A204.1 (cell line): ENCODE measurements around the gene ZER1.
"Not testable (repeated sequence)": the region's sequence is repeated elsewhere in the genome, so short reads cannot be mapped to it uniquely, and the experiment has no call there.

Experiments
- FAIRE-seq: peaks from 2 replicates; lab custom pipeline; 2012; peaks lifted over from hg19 to GRCh38; lab: Jason Lieb, UNC

The ZER1 gene

DNA sequence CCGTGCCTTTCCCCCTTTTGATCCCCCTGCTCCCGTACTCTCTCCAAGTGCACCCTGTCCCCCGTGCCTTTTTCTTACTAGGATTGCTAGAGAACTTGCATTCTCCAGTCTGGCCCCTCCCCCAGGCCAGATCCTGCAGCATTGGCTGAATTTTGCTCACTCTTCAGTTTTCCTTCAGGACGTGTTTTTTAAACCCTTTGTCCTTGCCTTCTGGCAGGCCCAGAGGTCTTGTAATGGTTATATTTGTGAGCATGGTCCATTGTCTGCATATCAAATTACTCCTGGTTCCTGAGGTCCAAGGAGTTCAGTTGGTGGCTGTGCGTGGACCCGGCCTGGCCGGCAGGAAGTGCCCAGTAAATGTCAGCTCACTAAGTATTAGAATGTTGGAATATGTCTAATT is 15.9 kb upstream of the ZER1 start:
- FAIRE-seq = no peak

DNA sequence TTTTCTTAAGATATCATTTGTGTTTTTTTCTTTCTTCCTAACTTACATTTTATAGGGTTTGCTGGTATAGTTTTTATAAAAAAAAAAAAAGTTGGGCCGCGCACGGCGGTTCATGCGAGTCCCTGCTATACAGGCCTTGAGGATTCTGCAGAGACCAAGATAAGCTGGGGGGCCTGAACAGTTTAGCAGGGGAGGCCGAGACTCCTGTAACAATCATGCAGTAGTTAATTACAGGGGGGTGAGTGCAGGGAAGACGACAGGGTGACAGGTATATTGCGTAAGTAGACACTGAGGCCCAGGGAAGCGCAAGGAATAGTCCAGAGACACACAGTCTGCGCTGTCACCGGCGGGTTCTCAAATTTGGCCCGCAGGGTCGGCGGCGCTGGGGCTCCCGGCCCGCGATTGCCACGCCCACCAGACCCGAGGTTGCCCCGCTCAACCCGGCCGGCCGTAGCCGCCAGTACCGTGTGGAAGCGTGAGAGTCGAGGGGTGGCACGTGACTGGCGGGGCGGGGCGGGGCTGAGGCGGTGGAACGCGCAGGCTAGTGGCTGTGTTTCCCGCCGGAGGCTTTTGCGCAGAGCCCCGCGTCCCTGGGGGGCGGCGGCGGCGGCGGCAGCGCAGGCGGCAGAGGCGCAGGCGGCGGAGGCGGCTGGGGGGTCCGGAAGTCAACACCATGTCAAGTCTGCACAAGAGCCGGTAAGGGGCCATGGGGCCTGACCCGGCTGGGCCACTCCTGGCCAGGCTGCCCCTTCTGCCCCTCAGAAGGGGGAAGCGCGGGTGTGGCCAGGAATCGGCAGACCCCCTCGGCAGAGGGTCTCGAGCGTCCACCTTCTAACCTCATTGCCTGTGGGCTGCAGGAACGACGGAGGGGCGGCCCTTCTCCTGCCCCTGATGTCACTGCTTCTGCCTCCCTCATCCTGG is 15.2 kb upstream of the ZER1 start, which contains the start of gene TBC1D13:
Gene TBC1D13, plus strand, starts transcription at position 573 of the 921 bp plus-strand sequence. Its CDS starts 101 bp downstream, at position 674.
- FAIRE-seq = no peak

DNA sequence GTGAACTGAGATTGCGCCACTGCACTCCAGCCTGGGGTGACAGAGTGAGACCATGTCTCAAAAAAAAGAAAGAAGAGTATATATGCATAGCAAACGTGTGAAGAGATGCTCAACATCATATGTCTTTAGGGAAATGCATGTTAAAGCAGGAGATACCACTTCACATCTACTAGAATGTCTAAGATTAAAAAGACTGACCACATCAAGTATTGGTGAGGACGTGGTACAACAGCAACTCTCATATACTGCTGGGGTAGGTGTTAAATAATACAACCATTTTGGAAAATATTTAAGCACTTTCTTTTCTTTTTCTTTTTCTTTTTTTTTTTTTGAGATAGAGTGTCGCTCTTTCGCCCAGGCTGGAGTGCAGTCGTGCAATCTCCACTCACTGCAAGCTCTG is 13.7 kb upstream of the ZER1 start:
- FAIRE-seq = no peak

DNA sequence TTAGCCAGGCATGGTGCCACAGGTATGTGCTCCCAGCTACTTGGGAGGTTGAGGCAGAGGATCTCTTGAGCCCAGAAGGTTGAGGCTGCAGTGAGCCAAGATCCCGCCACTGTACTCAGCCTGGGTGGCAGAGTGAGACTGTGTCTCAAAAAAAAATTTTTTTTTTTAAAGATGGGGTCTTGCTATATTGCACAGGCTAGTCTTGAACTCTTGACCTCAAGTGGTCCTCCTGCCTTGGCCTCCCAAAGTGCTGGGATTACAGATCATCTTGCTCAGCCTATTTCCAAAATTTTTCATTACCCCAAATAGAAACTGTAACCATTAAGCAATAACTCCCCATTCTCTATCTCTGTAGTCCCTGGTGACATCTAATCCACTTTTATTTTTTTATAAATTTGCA is 10.9 kb upstream of the ZER1 start:
- FAIRE-seq = no peak

DNA sequence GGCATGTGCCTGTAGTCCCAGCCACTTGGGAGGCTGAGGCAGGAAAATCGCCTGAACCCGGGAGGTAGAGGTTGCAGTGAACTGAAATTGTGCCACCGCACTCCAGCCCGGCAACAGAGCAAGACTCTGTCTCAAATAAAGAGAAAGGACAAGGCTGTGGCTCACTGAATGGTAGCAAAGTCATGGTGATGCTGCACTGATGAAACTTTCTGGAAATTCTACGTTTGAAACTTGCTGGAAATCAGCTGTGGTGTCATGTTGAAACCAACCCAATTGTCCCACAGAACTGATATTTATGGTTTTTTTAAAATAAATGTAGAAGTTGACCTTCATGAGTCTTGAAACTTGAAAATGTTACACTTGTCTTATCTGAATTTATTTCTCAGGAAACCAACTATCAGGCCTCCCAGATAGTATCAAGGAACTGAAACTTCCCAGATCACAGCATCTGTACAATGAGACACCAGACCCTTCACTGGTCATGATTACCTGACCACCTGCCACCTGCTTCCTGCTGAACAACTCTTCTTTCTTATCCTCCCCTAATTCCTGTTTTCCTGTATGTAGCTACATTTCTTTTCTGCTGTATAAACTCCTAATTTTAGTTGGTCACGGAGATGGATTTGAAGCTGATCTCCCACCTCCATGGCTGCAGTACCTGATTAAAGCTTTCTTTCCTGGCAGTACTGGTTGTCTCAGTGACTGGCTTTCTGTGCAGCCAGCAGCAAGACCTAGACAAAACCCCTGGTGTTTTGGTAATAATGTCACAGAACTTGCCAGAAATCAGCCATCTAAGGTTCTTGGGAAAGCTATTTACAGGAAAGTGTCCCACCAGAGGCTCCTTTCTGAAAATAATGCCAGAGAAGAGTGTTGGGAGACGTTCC is 9.7 kb upstream of the ZER1 start:
- no peak for FAIRE-seq

DNA sequence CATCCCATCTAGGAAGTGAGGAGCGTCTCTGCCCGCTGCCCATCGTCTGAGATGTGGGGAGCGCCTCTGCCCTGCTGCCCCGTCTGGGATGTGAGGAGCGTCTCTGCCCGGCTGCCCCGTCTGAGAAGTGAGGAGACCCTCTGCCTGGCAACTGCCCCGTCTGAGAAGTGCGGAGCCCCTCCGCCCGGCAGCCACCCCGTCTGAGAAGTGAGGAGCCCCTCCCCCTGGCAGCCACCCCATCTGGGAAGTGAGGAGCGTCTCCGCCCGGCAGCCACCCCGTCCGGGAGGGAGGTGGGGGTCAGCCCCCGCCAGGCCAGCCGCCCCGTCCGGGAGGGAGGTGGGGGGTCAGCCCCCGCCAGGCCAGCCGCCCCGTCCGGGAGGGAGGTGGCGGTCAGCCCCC is 8.4 kb upstream of the ZER1 start:
- FAIRE-seq = not testable (repeated sequence)

DNA sequence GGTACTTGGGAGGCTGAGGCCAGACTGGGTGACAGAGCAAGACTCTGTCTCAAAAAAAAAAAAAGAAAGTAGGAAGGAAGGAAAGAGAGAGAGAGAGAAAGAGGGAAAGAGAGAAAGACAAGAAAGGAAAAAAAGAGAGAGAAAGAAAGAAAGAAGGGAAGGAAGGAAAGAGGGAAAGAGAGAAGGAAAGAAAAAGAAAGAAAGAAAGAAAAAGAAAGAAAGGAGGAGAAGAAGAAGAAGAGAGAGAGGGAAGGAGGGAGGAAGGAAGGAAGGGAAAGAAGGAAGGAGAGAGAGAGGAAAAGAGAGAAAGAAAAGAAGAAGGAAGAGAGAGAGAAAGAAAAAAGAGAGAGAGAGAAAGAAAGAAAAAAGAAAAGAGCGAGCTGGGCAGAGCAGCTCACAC is 3.1 kb upstream of the ZER1 start:
- no peak for FAIRE-seq

DNA sequence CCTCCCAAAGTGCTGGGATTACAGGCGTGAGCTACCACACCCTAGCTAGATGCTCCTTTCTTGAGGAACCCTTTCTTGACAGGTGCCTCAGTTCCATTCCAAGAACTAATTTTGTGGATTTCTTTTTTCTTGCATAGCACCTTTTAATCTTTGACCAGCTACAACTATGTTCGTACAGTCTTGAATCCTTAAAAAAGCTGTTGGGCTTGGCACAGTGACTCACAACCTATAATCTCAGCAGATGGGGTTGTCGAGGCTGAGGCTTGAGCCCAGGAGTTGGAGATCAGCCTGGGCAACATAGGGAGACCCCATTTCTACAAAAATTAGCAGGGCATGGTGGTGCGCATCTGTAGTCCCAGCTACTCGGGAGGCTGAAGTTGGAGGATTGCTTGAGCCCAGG is 1.3 kb upstream of the ZER1 start:
- FAIRE-seq = no peak

DNA sequence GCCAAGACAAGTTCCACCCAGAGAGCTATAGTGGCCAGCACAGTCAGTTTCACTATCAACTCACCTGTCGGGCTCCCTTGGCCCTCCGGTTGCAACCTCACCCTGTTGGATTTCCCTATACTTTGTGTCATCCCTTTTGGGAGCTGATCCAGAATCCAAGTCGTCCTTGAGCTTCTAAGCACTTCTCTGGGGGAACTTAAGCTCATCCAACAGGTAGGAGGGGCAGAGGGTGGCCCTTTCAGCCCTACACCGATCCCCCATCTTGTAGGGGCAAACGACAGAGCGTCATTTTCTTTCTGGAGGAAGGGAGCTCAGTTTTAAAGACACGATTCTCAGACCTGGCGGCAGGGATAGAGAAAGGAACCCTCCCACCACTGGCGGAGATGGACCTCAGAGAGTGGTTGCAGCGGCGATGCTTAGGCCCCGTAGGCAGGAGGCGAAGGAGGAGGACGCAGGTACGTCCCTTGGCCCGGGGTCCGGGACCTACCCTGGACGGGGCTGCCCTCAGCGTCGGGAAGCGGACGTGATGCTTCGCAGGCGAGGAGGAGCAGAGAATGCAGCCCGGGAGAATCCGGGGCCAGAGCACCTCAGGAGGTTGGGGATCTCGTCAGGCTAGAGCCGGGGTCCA is 519 bp downstream of the ZER1 start:
- no peak for FAIRE-seq

DNA sequence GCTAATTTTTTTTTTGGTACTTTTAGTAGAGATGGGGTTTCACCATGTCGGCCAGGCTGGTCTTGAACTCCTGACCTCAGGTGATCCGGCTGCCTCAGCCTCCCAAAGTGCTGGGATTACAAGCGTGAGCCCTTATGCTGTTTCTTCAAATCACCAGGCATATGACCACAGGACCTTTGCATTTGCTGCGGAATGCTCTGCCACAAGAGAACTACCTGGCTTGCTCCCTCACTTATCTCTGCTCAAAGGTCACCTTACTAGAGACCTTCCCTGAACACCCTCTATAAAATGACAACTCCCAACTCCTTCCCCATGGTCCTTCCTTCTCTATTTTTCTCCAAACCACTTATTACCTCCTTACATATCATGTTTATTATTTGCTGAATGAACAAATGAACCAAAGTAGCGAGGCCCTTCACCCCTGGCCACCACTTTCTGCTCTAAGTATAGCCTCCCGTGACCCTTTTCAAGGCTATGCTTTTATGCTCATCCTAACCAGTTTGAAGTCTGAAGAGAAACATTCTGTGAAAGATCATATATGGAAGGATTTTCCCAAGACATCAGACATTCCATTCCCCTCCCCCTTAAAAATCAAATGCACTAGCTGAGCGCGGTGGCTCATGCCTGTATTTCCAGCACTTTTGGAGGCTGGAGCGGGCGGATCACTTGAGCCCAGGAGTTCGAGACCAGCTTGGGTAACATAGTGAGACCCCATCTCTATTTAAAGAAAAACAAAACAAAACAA is 1.3 kb downstream of the ZER1 start:
- FAIRE-seq = no peak

DNA sequence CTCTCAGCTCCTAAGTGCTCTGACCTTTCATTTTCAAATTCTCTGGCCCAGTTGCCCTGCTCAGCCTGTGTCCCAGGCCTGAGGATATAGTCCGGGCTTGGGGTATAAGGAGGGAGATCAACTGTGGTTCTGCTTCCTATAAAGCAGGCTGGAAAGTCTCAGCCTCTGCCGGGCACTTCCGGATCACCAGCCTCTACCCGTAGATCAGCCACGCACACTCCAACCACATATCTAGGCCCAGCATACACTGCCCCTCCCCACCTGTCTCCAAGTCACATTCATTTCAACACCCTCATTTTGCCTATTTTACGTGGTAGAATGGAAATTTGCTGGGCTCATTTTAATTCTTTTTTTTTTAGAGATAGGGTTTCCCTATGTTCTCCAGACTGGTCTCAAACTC is 3.1 kb downstream of the ZER1 start:
- no peak for FAIRE-seq

DNA sequence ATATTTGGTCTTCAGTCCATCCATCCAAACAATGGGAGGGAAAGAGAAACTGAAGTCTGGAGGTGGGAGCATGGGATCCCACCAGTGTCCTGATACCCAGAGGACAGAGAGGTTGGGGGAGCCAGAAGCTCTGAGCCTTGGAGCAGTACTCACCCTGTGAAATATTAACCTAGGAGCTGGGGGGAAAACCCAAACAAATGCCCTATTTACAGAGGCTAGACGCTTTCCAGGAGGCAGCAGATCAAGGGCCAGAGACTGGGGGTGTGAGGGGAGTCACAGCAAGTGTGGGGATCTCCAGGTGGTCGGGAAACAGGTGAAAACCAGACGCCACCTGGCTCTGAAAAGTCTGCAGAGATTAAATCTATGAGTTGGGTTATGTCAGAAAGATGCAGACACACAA is 6.2 kb downstream of the ZER1 start:
- no peak for FAIRE-seq

DNA sequence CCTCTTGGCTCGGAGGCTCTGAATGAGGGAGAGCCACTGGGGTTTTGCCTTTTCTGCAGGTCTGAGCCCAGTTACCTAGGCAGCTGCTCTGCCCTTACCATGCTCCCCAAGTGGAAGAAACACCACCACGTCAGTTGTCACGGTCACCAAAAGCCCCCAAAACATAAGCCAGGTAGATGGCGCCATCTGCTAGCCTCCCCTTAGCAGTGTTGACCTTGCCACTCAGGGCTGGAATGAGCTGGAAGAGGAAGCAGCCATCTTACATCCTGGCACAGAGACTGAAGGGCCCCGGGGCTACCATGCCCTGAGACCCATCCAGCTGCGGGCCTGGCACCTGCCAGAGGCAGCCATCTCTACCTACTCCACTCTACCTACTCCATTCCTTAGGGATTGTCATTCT is 7.4 kb downstream of the ZER1 start:
- no peak for FAIRE-seq

DNA sequence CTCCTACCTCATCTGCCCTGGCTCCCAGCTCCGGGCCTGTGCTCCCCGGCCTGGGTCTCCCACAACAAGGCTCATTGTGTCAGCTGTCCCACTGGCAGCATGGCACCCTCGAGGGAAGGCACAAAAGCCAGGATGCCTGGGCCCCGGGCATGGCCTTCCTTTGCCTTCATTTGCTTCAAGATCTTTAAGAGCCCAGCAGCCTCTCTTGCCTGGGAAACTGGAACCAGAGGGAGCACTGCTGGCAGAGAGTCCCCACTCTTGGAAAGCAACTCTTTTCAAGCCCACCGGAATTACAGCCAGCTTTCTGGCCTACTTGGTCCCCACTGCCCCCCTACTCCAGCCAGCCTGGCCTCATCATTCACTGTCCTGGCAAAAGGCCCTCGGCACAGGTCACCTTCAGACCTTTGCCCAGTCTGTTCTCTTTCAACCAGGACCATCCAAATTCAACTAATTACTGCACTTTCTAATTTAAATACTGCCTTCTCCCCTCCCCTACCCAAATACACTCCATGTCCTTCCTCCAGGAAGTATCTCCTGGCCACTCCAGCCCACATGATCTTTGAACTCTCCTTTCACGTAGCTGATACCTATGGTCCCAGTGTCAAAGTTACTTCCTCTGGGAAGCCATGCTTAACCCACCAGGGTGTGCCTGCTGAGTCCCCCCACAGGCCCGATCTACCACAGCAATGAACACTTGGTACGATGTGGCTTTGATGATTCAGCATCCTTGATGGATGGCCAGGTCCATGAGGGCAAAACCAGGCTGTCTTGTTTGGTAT is 8.9 kb downstream of the ZER1 start:
- FAIRE-seq = no peak

DNA sequence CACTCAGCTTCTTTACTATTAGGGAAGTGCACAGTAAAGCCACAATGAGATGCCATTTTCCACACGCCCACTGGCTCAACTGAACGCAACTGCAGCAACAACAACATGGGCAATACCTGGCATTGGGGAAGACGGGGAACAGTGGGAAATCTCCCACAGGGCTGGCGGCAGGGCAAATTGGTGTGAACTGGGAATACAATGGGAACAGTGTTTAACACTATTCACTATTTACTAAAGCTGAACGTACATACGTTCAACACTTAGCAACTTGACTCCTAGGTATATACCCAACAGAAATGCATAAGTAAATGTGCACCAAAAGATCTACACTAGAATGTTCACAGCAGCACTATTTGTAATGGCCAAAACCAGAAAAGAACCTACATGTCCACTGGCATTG is 14.1 kb downstream of the ZER1 start:
- FAIRE-seq = no peak

DNA sequence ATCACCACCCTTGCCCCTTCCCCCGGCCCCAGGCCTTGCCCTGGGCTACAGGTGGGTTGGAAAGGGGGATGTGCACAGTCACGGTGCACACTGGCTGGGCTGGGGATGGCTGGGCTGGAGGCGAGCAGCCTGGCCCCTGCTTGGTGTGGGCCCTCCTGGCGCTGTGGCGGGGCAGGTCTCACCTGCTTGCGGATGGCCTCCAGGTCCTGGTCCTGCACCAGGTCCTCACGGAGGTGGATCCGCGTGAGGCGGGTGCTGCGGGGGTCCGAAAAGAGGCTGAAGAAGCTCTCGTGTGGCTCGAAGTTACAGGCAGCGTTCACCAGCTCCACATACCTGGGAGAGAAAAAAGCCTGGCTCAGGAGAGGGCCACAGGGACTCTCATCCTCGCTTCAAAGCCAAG is 18.1 kb downstream of the ZER1 start:
- no peak for FAIRE-seq

DNA sequence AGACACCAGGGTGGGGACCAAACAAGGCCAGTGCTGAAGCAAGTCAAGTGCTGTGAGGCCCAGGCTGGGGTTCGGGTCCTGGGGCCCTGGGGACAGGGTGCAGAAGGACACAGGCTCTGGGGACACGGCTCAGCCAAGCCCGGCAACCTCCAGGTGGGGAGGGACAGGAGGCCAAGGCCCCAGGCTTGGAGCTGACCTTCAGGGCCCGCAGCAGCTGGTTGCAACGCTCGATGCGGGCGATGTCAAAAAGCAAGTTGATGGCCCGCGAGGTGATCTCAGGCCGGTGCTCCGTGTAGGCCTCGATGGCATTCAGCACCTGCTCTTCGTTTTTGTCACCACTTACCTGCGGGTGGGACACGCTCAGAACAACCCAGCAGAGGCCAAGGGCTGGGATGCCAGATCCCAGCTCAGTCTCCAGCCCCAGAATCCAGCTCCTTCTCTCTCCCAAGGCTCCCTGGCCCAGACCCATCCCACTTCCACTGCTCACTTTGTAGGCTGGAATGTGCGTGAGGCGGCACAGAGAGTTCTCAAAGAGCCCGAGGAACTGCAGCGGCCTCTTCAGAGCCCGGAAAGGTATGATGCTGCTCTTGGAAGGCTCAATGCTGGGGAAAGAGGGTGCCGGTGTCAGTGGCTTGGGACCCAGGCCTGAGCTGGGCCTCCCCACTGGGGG is 20.7 kb downstream of the ZER1 start:
- no peak for FAIRE-seq

DNA sequence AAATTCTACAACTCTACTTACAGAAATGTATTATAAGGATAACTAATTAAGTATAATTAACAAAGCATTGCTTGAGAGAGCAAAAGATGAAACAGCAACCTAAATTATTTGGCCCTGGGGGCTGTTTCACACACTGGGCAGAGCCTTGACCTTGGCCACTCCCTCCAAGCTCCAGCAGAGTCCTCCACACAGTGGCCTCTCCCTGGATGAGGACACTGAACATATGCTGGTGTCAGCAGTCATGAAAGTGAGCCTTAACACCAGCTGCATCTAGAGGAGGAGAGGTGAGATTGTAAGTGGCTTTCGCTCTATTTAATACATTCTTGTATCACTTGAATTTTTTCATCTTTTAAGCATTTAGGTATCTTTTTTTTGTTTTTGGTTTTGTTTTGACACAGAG is 24.5 kb downstream of the ZER1 start:
- FAIRE-seq = no peak

DNA sequence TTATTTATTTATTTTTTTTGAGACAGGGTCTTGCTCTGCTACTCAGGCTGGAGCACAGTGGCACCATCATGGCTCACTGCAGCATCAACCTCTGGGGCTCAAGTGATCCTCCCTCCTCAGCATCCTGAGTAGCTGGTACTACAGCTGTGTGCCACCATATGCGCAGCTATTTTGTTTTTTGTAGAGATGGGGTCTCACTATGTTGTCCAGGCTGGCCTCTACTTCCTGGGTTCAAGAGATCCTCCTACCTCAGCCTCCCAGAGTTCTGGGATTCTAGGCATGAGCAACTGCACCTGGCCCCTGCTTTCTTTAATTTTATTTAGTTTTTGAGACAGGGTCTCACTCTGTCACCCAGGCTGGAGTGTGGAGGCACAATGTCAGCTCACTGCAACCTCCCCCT is 28.3 kb downstream of the ZER1 start:
- FAIRE-seq = no peak

DNA sequence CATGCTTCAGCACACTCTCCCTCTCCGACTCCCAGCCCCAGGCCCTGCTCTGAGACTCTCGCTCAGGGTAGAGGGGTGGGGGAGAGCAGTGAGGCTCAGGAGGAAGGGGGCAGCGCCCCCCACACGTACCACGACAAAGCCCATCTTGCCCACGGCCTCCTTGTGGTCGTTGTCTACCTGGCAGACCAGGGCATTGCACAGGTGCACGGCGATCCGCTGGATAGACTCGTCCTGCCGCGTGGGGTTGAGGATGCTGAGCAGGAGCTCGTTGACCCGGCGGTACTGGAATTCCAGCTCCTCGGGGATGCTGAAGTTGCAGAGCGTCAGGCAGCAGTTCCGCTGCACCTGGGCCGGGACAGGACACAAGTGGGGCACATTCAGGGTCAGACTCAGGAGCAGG is 29.3 kb downstream of the ZER1 start:
- FAIRE-seq = no peak

DNA sequence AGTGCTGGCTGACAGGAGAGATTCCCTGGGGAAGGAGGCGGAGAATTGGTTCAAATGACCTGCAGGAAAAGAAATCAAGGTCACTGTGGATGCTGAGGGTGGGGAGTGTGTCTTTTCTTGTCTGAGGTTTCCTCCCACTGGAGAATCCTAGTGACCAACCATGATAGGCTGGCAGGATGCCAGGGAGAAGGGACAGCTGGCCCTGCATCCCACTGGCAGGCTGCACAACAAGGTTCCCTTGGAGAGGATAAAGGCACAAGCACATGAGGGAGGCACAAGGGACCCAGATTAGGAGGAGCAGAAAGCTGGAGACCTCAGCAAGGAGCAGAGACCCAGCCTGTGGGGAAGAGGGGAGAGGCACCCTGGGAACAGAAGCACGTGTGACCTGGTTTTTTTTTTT is 36.4 kb downstream of the ZER1 start:
- no peak for FAIRE-seq
